Activated CD8-positive, alpha-beta T cell treated with anti-CD3 and anti-CD28 coated beads for 36 hours (primary cell): Measurements from ENCODE around the gene CCDC40. TPM values are rescaled to one million over a fixed set of nuclear protein-coding genes. Genes with fewer than 3 reads are reported as not detected.

Experiments used
- ATAC-seq: fragments of 200-7000 bp; cut with Tn5 transposase; one replicate; pipeline ENCODE4 v1.10.0; 2021; ENCODE audit warnings: mild to moderate bottlenecking, moderate library complexity
- CTCF ChIA-PET: fragments of 350-600 bp; sonication (Branson Sonifier 250); formaldehyde crosslinking; loops from one replicate; lab custom pipeline; 2021; ENCODE audit warnings: antibody characterized with exemption; lab: Charles Lee
- POLR2A ChIA-PET: fragments of 350-600 bp; sonication (Branson Sonifier 250); formaldehyde crosslinking; loops from one replicate; lab custom pipeline; 2021; ENCODE audit warnings: antibody characterized with exemption; lab: Charles Lee
- DNase-seq: peaks from one replicate; pipeline ENCODE4 v3.0.0-alpha.2; 2020
- H3K27ac Mint-ChIP-seq: one replicate; pipeline ENCODE4 v1.8.0; 2021; ENCODE audit warnings: mild to moderate bottlenecking, mixed read lengths
- H3K27me3 Mint-ChIP-seq: one replicate; pipeline ENCODE4 v1.8.0; 2021; ENCODE audit warnings: mixed read lengths
- H3K36me3 Mint-ChIP-seq: one replicate; pipeline ENCODE4 v1.8.0; 2021; ENCODE audit warnings: low read depth, mixed read lengths
- H3K4me1 Mint-ChIP-seq: one replicate; pipeline ENCODE4 v1.8.0; 2021; ENCODE audit warnings: low read depth, mixed read lengths
- H3K4me3 Mint-ChIP-seq: one replicate; pipeline ENCODE4 v1.8.0; 2021; ENCODE audit warnings: mild to moderate bottlenecking, moderate library complexity, mixed read lengths
- H3K9me3 Mint-ChIP-seq: one replicate; pipeline ENCODE4 v1.8.0; 2021; ENCODE audit warnings: mixed read lengths
- intact Hi-C: fragments of 100-400 bp; cut with micrococcal nuclease; formaldehyde crosslinking; loops from one replicate; pipeline ENCODE4 v1.10.0; 2022
- total RNA-seq, 2 experiments: library from RNA; stranded (reverse); gene quantifications; one replicate each; pipeline ENCODE4 v1.2.3, GENCODE V29; 2021
- TF ChIP-seq, protein P1 (sequence below): fragments of 200-600 bp; IDR thresholded peaks from one replicate; pipeline ENCODE4 v1.8.0; 2022; ENCODE audit warnings: antibody characterized with exemption, mild to moderate bottlenecking

Gene CCDC40
- total RNA-seq, 2 experiments from 2014 or later, result 0.54 to 0.79 TPM

DNA sequence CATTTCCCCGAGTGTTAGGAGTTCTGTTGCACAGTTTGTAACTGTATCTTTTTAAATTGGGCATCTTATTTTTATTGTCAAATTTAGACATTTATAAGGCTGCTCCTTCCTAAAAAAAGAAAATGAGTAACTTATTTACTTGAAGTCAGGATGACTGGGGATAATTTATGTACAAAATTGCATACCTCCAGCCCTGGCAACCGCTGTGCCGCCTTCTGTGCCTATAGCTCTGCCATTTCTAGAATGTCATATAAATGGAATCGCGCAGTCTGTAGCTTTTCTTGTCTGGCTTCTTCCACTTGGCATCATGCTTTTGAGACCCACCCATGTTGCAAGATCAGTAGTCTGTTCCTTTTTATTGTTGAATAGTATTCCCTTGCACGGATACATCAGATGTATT, 36.0 kb downstream of the CCDC40 start:
- DNase-seq (no peak), ATAC-seq (no peak)
- ChIA-PET POLR2A (no interaction called here), CTCF (interaction anchor here (2.2 kb wide), 1 partner anchor 64 kb away, joined by 5 read pairs; no protein-coding TSS in a partner anchor)
- TF ChIP-seq, protein P1, sequence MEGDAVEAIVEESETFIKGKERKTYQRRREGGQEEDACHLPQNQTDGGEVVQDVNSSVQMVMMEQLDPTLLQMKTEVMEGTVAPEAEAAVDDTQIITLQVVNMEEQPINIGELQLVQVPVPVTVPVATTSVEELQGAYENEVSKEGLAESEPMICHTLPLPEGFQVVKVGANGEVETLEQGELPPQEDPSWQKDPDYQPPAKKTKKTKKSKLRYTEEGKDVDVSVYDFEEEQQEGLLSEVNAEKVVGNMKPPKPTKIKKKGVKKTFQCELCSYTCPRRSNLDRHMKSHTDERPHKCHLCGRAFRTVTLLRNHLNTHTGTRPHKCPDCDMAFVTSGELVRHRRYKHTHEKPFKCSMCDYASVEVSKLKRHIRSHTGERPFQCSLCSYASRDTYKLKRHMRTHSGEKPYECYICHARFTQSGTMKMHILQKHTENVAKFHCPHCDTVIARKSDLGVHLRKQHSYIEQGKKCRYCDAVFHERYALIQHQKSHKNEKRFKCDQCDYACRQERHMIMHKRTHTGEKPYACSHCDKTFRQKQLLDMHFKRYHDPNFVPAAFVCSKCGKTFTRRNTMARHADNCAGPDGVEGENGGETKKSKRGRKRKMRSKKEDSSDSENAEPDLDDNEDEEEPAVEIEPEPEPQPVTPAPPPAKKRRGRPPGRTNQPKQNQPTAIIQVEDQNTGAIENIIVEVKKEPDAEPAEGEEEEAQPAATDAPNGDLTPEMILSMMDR, result no peak
- Mint-ChIP-seq H3K36me3 (no peaks in the 10 kb centered on the region), H3K9me3 (no peaks in the 10 kb centered on the region), H3K4me1 (no peaks in the 10 kb centered on the region), H3K4me3 (no peak overlapping the region), H3K27ac (no peak overlapping the region), H3K27me3 (no peaks in the 10 kb centered on the region)
- intact Hi-C loops, result no loop called here

DNA sequence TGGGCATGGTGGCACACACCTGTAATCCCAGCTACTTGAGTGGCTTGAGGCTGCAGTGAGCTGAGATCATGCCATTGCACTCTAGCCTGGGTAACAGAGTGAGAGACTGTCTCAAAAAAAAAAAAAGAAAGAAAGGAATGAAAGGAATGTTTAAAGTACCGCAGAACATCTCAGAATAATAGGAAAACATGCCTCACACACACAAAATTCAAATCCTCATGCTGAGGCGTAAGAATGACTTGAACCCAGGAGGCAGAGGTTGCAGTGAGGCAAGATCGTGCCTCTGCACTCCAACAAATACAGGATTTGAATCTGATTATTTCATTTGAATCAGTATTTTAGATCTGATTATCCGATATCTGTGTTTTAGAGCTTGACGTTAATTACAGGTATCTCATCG, 43.6 kb downstream of the CCDC40 start:
- intact Hi-C loops, result no loop called here
- ChIA-PET CTCF (interaction anchor here (1.1 kb wide), 1 partner anchor 21 kb away, joined by 7 read pairs; the partner anchor contains the start of gene GAA), POLR2A (no interaction called here)
- no peak for DNase-seq
- no peak overlapping the region for H3K4me3 Mint-ChIP-seq
- no peak for ATAC-seq
- H3K9me3 Mint-ChIP-seq, result no peaks in the 10 kb centered on the region
- no peaks in the 10 kb centered on the region for H3K36me3 Mint-ChIP-seq
- TF ChIP-seq, protein P1, result no peak
- H3K27ac Mint-ChIP-seq, result no peak overlapping the region
- peaks cover 3% of the 10 kb centered on the region for H3K4me1 Mint-ChIP-seq
- no peaks in the 10 kb centered on the region for H3K27me3 Mint-ChIP-seq

DNA sequence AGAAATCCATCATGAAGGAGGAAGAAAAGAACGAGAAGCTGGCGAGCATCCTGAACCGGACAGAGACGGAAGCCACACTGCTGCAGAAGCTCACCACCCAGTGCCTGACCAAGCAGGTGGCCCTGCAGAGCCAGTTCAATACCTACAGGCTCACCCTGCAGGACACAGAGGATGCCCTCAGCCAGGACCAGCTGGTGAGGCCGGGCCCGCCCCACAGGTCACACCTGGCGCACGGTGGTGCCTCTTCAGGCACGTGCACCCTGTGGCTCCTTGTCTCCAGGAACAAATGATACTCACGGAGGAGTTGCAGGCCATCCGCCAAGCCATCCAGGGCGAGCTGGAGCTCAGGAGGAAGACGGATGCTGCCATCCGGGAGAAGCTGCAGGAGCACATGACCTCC, 45.2 kb downstream of the CCDC40 start:
- Mint-ChIP-seq H3K4me3 (no peak overlapping the region), H3K36me3 (no peaks in the 10 kb centered on the region), H3K9me3 (no peaks in the 10 kb centered on the region), H3K4me1 (peaks cover 3% of the 10 kb centered on the region), H3K27me3 (no peaks in the 10 kb centered on the region), H3K27ac (no peak overlapping the region)
- intact Hi-C loops, result no loop called here
- POLR2A ChIA-PET, result no interaction called here
- CTCF ChIA-PET, result interaction anchor here (0.8 to 3.6 kb wide), 14 partner anchors 12 to 1035 kb away, joined by 3 to 26 read pairs (median 4); partner anchors contain the start of gene GAA
- no peak for ATAC-seq
- DNase-seq, result no peak
- TF ChIP-seq, protein P1, result no peak

DNA sequence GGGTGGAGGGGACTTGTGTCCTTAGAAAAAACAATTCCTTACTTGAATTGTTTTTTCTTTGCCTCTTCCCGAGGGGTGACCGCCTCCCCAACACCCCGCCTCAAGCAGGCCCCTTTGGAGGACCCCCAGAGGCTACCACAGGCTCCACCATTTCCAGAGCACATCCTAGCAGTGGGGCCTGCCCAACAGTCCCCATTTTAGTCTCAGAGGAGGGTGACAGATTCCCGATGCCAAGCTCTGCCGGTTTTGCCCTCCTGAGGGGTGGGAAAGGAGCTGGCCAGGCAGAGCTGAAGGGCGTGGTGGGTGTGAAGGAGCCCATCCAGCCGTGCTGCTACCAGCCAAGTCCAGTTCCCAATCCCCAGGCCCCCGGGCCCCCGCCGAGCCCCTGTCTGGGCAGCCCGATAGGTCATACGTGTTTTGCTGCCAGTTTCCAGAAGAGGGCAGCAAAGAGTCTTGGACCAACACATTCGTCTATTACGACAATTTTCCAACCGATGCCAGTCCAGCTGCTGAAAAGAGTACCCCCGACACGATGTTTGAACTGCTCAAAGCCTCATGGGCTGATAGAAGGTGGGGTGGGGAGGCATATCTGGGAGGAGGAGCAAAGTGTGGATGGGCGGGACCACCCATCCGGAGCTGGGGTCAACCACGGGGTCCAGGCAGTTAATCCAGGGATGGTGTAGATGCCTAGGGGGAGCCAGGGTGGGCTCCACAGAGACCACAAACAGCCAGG, 46.1 kb downstream of the CCDC40 start:
- ATAC-seq (peak; percentile 91), DNase-seq (peak; percentile 79)
- Mint-ChIP-seq H3K9me3 (no peaks in the 10 kb centered on the region), H3K27ac (peak overlapping the region; percentile 52), H3K36me3 (no peaks in the 10 kb centered on the region), H3K4me3 (no peak overlapping the region), H3K27me3 (no peaks in the 10 kb centered on the region), H3K4me1 (peaks cover 3% of the 10 kb centered on the region)
- ChIA-PET POLR2A (interaction anchor here (0.6 to 1.2 kb wide), 4 partner anchors 50 to 63 kb away, joined by 3 to 5 read pairs (median 4); no protein-coding TSS in a partner anchor), CTCF (interaction anchor here (0.7 to 3.6 kb wide), 18 partner anchors 11 to 1034 kb away, joined by 3 to 26 read pairs (median 4); partner anchors contain the start of gene GAA)
- TF ChIP-seq, protein P1, result peak; percentile 88
- intact Hi-C loops, result no loop called here

DNA sequence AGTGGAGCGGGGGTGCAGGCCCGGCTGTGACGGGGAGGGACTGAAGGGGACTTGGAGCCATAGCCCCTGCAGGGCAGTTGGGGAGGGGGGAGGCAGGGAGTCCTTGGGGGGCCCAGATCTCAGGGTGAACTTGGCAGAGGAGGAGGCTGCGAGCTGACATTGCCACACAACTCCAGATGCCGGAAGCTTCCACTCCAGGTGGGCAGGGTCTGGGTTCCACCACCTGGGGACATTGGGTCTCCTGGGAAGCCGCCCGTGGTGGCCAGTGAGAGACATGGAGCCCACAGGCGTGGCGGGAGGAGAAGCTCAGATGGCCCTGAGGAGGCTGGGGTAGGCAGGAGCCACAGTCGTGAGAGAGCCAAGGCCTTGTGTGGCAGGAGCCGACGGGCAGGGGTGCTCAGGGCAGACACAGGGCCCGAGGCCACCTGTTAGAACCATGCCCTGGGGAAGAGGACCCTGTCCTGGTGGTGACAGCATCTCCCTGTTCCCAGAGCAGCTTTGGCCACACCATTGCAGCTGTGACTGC, 46.8 kb downstream of the CCDC40 start:
- no peak for DNase-seq
- intact Hi-C loops, result no loop called here
- H3K27ac Mint-ChIP-seq, result no peak overlapping the region
- no peaks in the 10 kb centered on the region for H3K27me3 Mint-ChIP-seq
- no peak for ATAC-seq
- TF ChIP-seq, protein P1, result no peak
- no peak overlapping the region for H3K4me3 Mint-ChIP-seq
- H3K9me3 Mint-ChIP-seq, result no peaks in the 10 kb centered on the region
- peaks cover 3% of the 10 kb centered on the region for H3K4me1 Mint-ChIP-seq
- POLR2A ChIA-PET, result interaction anchor here (1.0 to 1.2 kb wide), 3 partner anchors 50 to 63 kb away, joined by 3 to 4 read pairs (median 3); no protein-coding TSS in a partner anchor
- CTCF ChIA-PET, result interaction anchor here (0.9 to 3.6 kb wide), 11 partner anchors 10 to 120 kb away, joined by 3 to 26 read pairs (median 5); partner anchors contain the start of gene GAA
- H3K36me3 Mint-ChIP-seq, result no peaks in the 10 kb centered on the region
